ENCODE results near the gene RHBDF2. TPM values are rescaled to one million over a fixed set of nuclear protein-coding genes. Genes with fewer than 3 reads are reported as not detected.

Gene RHBDF2
- total RNA-seq, 1 experiment from 2014 or later: 19.7 TPM

DNA sequence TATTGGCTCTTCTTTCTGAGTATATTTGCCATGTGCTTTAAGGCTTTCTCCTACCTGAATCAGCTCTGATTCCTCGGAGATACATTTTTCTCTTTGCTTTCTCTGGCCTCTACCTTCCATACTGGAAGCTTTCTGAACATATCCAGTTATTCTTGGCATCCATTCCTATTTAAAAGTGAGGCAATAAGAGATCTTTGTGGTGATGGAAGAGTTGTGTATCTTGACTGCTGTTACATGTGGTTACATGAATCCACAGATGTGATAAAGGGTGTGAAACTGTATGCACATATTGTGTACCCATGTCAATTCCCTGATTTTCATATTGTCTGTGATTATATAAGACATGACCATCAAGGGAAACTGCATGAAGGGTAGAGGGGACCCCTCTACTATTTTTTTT is 72.7 kb downstream of the RHBDF2 start:
- H3K27ac Mint-ChIP-seq: no peak overlapping the region
- no CpG with 5 or more reads among the region's 1 CpG for WGBS (ENCODE audit: extremely low coverage, insufficient read length, low lambda C conversion rate)

More for the DNA sequence above, 72.7 kb downstream of the RHBDF2 start:
- no peak for DNase-seq
- no peak overlapping the region for H2BK15ac ChIP-seq (ENCODE audit: low read depth, low read length)
- no peaks in the 10 kb centered on the region for H3K27me3 Mint-ChIP-seq (ENCODE audit: low read depth)
- no peak overlapping the region for H3K4me3 Mint-ChIP-seq
- peaks cover 30 to 38% of the 10 kb centered on the region in 2 experiments for H3K4me1 Mint-ChIP-seq
- H3K4me2 ChIP-seq (ENCODE audit: insufficient read depth, insufficient read length, low read length): no peak overlapping the region
- H3K9me3 ChIP-seq (ENCODE audit: control insufficient read depth, low read depth, low read length): no peaks in the 10 kb centered on the region
- H3K9me3 Mint-ChIP-seq: peaks cover 0 to 3% of the 10 kb centered on the region in 2 experiments; a peak in 1 of 5 replicates
- no peaks in the 10 kb centered on the region for H3K27me3 ChIP-seq (ENCODE audit: insufficient read depth, low read length)
- H3K23me2 ChIP-seq (ENCODE audit: insufficient read length, low read depth, low read length, poor library complexity, severe bottlenecking): no peaks in the 10 kb centered on the region
- no peak overlapping the region for H2BK120ac ChIP-seq (ENCODE audit: low read depth, low read length, poor library complexity, severe bottlenecking)
- no peak overlapping the region for H4K8ac ChIP-seq (replicated peaks; ENCODE audit: insufficient read length, low read depth, low read length)
- H3K9ac ChIP-seq (ENCODE audit: extremely low read depth, insufficient read length, low read length): no peak overlapping the region
- no peak overlapping the region for H3K56ac ChIP-seq (ENCODE audit: insufficient read length, low read depth, low read length)
- H3K18ac ChIP-seq (ENCODE audit: insufficient read length, low read depth, low read length): no peak overlapping the region
- no peak overlapping the region for H3K4ac ChIP-seq (ENCODE audit: low read depth, low read length)
- no peak overlapping the region for H4K91ac ChIP-seq (ENCODE audit: insufficient read length, low read depth, low read length)
- no peak overlapping the region for H2BK20ac ChIP-seq (ENCODE audit: low read depth, low read length, poor library complexity, severe bottlenecking)
- no peak overlapping the region for H3K27ac ChIP-seq (ENCODE audit: insufficient read length, low read depth, low read length)
- peaks cover 18% of the 10 kb centered on the region; the same call in 1 of the 2 replicates for H3K79me2 ChIP-seq (ENCODE audit: insufficient read depth, low read length)
- peaks cover 18% of the 10 kb centered on the region; the same call in 1 of the 2 replicates for H3K4me1 ChIP-seq (ENCODE audit: insufficient read depth, low read length)
- H3K14ac ChIP-seq (ENCODE audit: insufficient read depth, low read length): no peak overlapping the region
- H3K23ac ChIP-seq (ENCODE audit: insufficient read length, low read depth, low read length): no peak overlapping the region
- no peak overlapping the region for H2AK5ac ChIP-seq (ENCODE audit: insufficient read length, low read length)
- peaks cover 0 to 7% (median 3%) of the 10 kb centered on the region in 3 experiments; a peak in 4 of 7 replicates for H3K36me3 Mint-ChIP-seq (ENCODE audit: insufficient read depth in 1 of 3, low read depth in 3 of 3)
- no peak overlapping the region for H2BK12ac ChIP-seq (ENCODE audit: insufficient read length, low read depth, low read length)
- H3T11ph ChIP-seq (ENCODE audit: low read length): no peak overlapping the region
- H2AFZ ChIP-seq (ENCODE audit: low read length): no peak overlapping the region
- H2BK5ac ChIP-seq (ENCODE audit: insufficient read length, low read length): no peak overlapping the region
- no peak overlapping the region for H4K5ac ChIP-seq (ENCODE audit: insufficient read length, low read depth, low read length)
- H4K20me1 ChIP-seq (ENCODE audit: control insufficient read depth, insufficient read depth, insufficient read length): no peaks in the 10 kb centered on the region
- peaks cover 13% of the 10 kb centered on the region for H3K79me1 ChIP-seq (ENCODE audit: insufficient read depth, low read depth, low read length, poor library complexity, severe bottlenecking)
- TF ChIP-seq, protein P1, sequence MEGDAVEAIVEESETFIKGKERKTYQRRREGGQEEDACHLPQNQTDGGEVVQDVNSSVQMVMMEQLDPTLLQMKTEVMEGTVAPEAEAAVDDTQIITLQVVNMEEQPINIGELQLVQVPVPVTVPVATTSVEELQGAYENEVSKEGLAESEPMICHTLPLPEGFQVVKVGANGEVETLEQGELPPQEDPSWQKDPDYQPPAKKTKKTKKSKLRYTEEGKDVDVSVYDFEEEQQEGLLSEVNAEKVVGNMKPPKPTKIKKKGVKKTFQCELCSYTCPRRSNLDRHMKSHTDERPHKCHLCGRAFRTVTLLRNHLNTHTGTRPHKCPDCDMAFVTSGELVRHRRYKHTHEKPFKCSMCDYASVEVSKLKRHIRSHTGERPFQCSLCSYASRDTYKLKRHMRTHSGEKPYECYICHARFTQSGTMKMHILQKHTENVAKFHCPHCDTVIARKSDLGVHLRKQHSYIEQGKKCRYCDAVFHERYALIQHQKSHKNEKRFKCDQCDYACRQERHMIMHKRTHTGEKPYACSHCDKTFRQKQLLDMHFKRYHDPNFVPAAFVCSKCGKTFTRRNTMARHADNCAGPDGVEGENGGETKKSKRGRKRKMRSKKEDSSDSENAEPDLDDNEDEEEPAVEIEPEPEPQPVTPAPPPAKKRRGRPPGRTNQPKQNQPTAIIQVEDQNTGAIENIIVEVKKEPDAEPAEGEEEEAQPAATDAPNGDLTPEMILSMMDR (conservative IDR thresholded peaks at IDR 0.05): no peak

All from H9 (cell line).